Neutrophil (primary cell): ENCODE results near the gene PGAP1.

ENCODE experiments used
- H3K27ac ChIP-seq: fragments of 200-600 bp; sonication (generic); 2 replicates; pipeline ENCODE4 v1.5.1; 2016; ENCODE audit warnings: mild to moderate bottlenecking, moderate library complexity
- H3K27me3 ChIP-seq: fragments of 200-600 bp; sonication (generic); 2 replicates; pipeline ENCODE4 v1.6.0; 2016; ENCODE audit warnings: mild to moderate bottlenecking
- H3K36me3 ChIP-seq: fragments of 200-600 bp; sonication (generic); 2 replicates; pipeline ENCODE4 v1.5.1; 2017
- H3K4me1 ChIP-seq, 2 experiments: fragments of 200-600 bp in 1 of 2; sonication (generic) in 1 of 2; 1 replicate in 1 of 2; 2 replicates in 1 of 2; pipeline versions ENCODE4 v1.5.1 to v1.6.1; 2013 to 2016; ENCODE audit warnings: low read depth in 1 of 2, low read length in 1 of 2, mild to moderate bottlenecking in 1 of 2, moderate library complexity in 1 of 2; ENCODE audit not compliant: control insufficient read depth in 1 of 2, insufficient read depth in 1 of 2
- H3K4me3 ChIP-seq, 2 experiments: fragments of 200-600 bp in 1 of 2; sonication (generic) in 1 of 2; 1 replicate in 1 of 2; 2 replicates in 1 of 2; pipeline ENCODE4 v1.5.1; 2013 to 2016; ENCODE audit warnings: low read depth in 1 of 2, low read length in 1 of 2, mild to moderate bottlenecking in 1 of 2, moderate library complexity in 1 of 2
- H3K9me3 ChIP-seq: fragments of 200-600 bp; sonication (generic); 2 replicates; pipeline ENCODE4 v1.5.1; 2016
- CTCF ChIP-seq: fragments of 200-600 bp; sonication (generic); IDR thresholded peaks from 2 replicates; pipeline ENCODE4 v1.5.1; 2016; ENCODE audit warnings: antibody characterized with exemption

The PGAP1 gene

DNA sequence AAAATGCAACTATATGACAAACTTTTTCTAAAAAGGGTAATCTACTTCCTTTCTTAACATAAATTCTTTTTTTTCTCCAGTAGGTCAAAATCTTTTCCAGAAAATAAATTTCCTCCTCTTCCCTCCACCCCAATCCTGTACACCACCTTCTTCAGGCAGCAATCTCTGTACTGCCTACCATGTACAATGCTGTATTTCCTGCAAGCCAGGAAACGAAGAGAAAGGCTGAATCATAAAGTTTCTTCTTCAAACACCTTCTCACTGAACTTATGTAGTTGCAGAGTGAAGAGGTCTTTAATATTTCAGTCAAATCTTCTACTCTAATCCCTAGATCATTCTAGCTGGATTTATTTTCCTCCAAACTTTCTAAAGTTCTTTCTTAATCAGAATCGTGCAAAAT is 99.2 kb downstream of the PGAP1 start:
- no peaks in the 10 kb centered on the region for H3K36me3 ChIP-seq
- no peaks in the 10 kb centered on the region for H3K9me3 ChIP-seq
- H3K27ac ChIP-seq: no peak overlapping the region
- no peaks in the 10 kb centered on the region for H3K4me1 ChIP-seq
- H3K4me3 ChIP-seq: no peak overlapping the region
- H3K27me3 ChIP-seq: peaks cover 5% of the 10 kb centered on the region
- no peak for TF ChIP-seq CTCF

GRCh38 chr2:196823750-196824522 is 102.6 kb downstream of the PGAP1 start:
- H3K27ac ChIP-seq: no peak overlapping the region

DNA sequence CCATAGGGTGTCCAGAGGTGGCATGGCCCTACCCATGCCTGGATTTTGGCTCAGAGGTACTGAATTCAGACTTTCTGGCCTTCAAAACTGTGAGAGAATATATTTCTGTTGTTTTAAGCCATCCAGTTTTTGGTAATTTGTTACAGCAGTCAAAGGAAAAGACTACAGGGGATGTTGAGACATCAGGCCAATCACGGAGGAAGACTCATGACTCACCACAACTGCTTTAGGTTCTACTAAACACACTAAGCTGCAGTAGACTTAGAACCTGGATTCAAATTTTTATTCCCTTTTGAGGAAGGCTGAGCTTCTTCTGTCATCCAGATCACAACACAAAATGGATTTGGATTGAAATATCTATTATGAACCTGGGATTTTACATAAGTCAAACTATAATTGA is 105.3 kb downstream of the PGAP1 start:
- no peak for TF ChIP-seq CTCF
- Histone ChIP-seq H3K27ac (no peak overlapping the region), H3K27me3 (no peaks in the 10 kb centered on the region), H3K9me3 (peaks cover 7% of the 10 kb centered on the region), H3K36me3 (no peaks in the 10 kb centered on the region), H3K4me1 (no peaks in the 10 kb centered on the region), H3K4me3 (no peak overlapping the region)

More at GRCh38 chr2:196823750-196824522, 102.6 kb downstream of the PGAP1 start:
- Histone ChIP-seq H3K4me3 (no peak overlapping the region), H3K36me3 (no peaks in the 10 kb centered on the region), H3K27me3 (peaks cover 5% of the 10 kb centered on the region), H3K4me1 (no peaks in the 10 kb centered on the region), H3K9me3 (no peaks in the 10 kb centered on the region)
- no peak for TF ChIP-seq CTCF

DNA sequence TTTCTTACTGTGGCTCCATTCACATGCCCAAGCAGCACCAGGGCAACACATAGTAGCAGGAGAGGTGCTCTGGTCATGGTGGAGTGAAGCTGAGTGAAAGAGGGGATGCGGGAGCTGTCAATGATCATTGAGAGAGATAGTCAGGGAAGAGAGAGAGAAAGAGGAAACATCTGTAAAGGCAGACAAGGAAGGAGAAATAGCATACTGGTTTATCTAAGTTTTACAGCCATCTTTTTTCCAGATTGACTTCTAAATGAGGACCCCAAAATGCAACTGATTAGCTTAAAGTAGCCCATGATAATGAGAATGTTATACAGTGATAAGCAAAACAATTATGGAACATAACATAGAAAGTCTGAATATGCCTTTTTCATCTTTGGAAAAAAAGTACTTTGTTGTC is 117.2 kb downstream of the PGAP1 start, which contains the start of gene C2orf66:
Gene C2orf66 (minus strand): TSS at position 96 of the 400 bp plus-strand sequence. CDS start 19 bp downstream, at position 77.
- H3K4me1 ChIP-seq: no peaks in the 10 kb centered on the region
- no peaks in the 10 kb centered on the region for H3K36me3 ChIP-seq
- H3K27ac ChIP-seq: no peak within 1 kb of the TSS
- no peaks in the 10 kb centered on the region for H3K9me3 ChIP-seq
- H3K27me3 ChIP-seq: peaks cover 19% of the 10 kb centered on the region
- H3K4me3 ChIP-seq: no peak within 1 kb of the TSS
- TF ChIP-seq CTCF: no peak

- peaks cover 29% of the 10 kb centered on the region for H3K27me3 ChIP-seq
- TF ChIP-seq CTCF: no peak
These were observed 118.3 kb downstream of the PGAP1 start for GRCh38 chr2:196808083-196808665.

More at GRCh38 chr2:196808083-196808665, 118.3 kb downstream of the PGAP1 start:
- Histone ChIP-seq H3K27ac (no peak overlapping the region), H3K36me3 (no peaks in the 10 kb centered on the region), H3K4me1 (no peaks in the 10 kb centered on the region), H3K4me3 (no peak overlapping the region), H3K9me3 (no peaks in the 10 kb centered on the region)
